VCaP (cell line): Measurements from ENCODE around the gene PNMA6A.
"Not testable (repeated sequence)": the region's sequence is repeated elsewhere in the genome, so short reads cannot be mapped to it uniquely, and the experiment has no call there.

Source experiments
- H3K27ac ChIP-seq: fragments of 450-650 bp; 2 replicates; pipeline ENCODE4 v1.5.1; 2017
- CTCF ChIP-seq: fragments of 450-650 bp; conservative IDR thresholded peaks from 2 replicates; pipeline ENCODE4 v1.5.1; 2017; ENCODE audit warnings: mild to moderate bottlenecking, moderate library complexity

PNMA6A gene

GRCh38 chrX:153064061-153064460 is 8.2 kb upstream of the PNMA6A start:
- TF ChIP-seq CTCF, result no peak
- H3K27ac ChIP-seq, result no peak overlapping the region

GRCh38 chrX:153065389-153065788 is 6.9 kb upstream of the PNMA6A start:
- no peak for TF ChIP-seq CTCF
- no peak overlapping the region for H3K27ac ChIP-seq

- H3K27ac ChIP-seq, result not testable (repeated sequence)
Measured at GRCh38 chrX:153066402-153066801, 5.9 kb upstream of the PNMA6A start.

- not testable (repeated sequence) for H3K27ac ChIP-seq
Measured at GRCh38 chrX:153073331-153073730, 1.1 kb downstream of the PNMA6A start.

GRCh38 chrX:153074262-153074899 is 2.1 kb downstream of the PNMA6A start:
- TF ChIP-seq CTCF, result no peak
- H3K27ac ChIP-seq, result no peak overlapping the region

GRCh38 chrX:153074935-153075334 is 2.7 kb downstream of the PNMA6A start:
- TF ChIP-seq CTCF, result no peak
- H3K27ac ChIP-seq, result no peak overlapping the region

GRCh38 chrX:153075366-153075765 is 3.1 kb downstream of the PNMA6A start:
- TF ChIP-seq CTCF, result no peak
- H3K27ac ChIP-seq, result no peak overlapping the region

GRCh38 chrX:153077437-153078135 is 5.3 kb downstream of the PNMA6A start:
- not testable (repeated sequence) for H3K27ac ChIP-seq

- H3K27ac ChIP-seq, result not testable (repeated sequence)
Measured at GRCh38 chrX:153083238-153083923, 11.1 kb downstream of the PNMA6A start.
